ENCODE measurements around the gene UBTF. TPM values are rescaled to one million over a fixed set of nuclear protein-coding genes. Genes with fewer than 3 reads are reported as not detected.

The UBTF gene
- total and polyA plus RNA-seq, 2 experiments from 2014 or later = 51.1 to 70.6 TPM

DNA sequence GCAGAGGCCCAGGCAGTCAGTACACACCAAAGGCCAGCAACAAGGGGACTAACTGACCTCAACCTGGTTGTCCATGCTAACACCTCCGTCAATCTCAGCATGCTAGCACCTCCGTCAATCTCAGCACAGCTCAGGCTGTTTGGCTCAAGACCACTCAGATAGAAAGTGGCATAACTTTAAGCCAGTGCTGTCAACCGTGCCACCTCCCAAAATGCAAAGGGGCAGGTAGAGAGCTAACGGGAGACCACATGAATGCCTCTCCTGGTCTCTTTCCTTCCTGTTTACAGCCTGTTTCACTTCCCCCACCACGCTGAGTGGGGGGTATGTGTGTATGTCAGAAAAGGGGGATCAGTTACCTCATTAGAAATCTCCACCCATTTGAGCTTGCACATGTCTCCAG is 3.3 kb downstream of the UBTF start:
- H3K36me3 ChIP-seq = peaks cover 30% of the 10 kb centered on the region
- H3K9me3 ChIP-seq (ENCODE audit: low read depth) = no peaks in the 10 kb centered on the region
- no peaks in the 10 kb centered on the region for H3K27me3 ChIP-seq
- H3K4me1 ChIP-seq (ENCODE audit: low read depth) = peaks cover 9% of the 10 kb centered on the region
- H3K4me3 ChIP-seq = no peak overlapping the region
- DNase-seq (ENCODE audit: low read depth in 1 of 2, low spot score in 1 of 2) = no peak
- H3K27ac ChIP-seq = no peak overlapping the region
- TF ChIP-seq, protein P1, sequence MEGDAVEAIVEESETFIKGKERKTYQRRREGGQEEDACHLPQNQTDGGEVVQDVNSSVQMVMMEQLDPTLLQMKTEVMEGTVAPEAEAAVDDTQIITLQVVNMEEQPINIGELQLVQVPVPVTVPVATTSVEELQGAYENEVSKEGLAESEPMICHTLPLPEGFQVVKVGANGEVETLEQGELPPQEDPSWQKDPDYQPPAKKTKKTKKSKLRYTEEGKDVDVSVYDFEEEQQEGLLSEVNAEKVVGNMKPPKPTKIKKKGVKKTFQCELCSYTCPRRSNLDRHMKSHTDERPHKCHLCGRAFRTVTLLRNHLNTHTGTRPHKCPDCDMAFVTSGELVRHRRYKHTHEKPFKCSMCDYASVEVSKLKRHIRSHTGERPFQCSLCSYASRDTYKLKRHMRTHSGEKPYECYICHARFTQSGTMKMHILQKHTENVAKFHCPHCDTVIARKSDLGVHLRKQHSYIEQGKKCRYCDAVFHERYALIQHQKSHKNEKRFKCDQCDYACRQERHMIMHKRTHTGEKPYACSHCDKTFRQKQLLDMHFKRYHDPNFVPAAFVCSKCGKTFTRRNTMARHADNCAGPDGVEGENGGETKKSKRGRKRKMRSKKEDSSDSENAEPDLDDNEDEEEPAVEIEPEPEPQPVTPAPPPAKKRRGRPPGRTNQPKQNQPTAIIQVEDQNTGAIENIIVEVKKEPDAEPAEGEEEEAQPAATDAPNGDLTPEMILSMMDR (IDR thresholded peaks at IDR 0.05; ENCODE audit: low read depth, low read length) = no peak

DNA sequence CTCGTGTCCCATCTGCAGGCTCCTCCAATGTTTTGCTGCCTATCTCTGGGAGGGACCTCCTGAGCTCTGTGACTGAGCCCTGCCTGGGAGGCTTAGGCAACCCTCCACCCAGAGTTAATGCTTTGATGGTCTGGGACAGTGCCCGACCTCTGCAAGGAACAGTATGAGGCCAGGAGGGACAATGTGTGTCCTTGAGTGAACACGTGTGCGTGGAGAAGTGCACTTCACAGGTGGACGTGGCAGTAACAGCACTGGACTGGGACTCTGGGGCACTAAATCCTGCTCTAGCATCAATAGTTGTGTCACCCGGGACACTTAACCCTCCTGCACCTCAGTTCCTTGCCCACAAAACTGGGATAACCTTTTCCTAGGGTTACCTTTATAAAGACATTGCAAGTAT is 4.6 kb downstream of the UBTF start:
- Histone ChIP-seq H3K27me3 (no peaks in the 10 kb centered on the region), H3K27ac (no peak overlapping the region), H3K4me3 (no peak overlapping the region), H3K9me3 (ENCODE audit: low read depth) (no peaks in the 10 kb centered on the region), H3K4me1 (ENCODE audit: low read depth) (peaks cover 9% of the 10 kb centered on the region), H3K36me3 (peaks cover 30% of the 10 kb centered on the region)
- TF ChIP-seq, protein P1 (IDR thresholded peaks at IDR 0.05; ENCODE audit: low read depth, low read length) = no peak
- DNase-seq (ENCODE audit: low read depth in 1 of 2, low spot score in 1 of 2) = no peak

DNA sequence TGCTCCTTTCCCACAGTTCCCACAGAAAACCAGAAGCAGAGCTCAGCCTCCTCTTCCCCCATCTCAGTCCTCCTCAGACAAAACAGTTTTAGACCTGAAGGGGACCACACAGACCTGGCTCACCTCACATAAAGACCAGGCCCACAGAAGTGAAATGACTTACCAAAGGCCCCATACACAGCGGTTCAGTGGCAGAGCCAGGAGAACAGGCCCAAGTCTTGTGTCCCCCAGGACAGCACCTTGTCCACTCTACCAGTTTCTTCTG is 5.3 kb downstream of the UBTF start:
- no peaks in the 10 kb centered on the region for H3K9me3 ChIP-seq (ENCODE audit: low read depth)
- H3K27me3 ChIP-seq = no peaks in the 10 kb centered on the region
- H3K27ac ChIP-seq = no peak overlapping the region
- H3K4me1 ChIP-seq (ENCODE audit: low read depth) = peaks cover 9% of the 10 kb centered on the region
- H3K4me3 ChIP-seq = no peak overlapping the region
- H3K36me3 ChIP-seq = peaks cover 33% of the 10 kb centered on the region
- TF ChIP-seq, protein P1 (IDR thresholded peaks at IDR 0.05; ENCODE audit: low read depth, low read length) = no peak
- DNase-seq (ENCODE audit: low read depth in 1 of 2, low spot score in 1 of 2) = no peak

DNA sequence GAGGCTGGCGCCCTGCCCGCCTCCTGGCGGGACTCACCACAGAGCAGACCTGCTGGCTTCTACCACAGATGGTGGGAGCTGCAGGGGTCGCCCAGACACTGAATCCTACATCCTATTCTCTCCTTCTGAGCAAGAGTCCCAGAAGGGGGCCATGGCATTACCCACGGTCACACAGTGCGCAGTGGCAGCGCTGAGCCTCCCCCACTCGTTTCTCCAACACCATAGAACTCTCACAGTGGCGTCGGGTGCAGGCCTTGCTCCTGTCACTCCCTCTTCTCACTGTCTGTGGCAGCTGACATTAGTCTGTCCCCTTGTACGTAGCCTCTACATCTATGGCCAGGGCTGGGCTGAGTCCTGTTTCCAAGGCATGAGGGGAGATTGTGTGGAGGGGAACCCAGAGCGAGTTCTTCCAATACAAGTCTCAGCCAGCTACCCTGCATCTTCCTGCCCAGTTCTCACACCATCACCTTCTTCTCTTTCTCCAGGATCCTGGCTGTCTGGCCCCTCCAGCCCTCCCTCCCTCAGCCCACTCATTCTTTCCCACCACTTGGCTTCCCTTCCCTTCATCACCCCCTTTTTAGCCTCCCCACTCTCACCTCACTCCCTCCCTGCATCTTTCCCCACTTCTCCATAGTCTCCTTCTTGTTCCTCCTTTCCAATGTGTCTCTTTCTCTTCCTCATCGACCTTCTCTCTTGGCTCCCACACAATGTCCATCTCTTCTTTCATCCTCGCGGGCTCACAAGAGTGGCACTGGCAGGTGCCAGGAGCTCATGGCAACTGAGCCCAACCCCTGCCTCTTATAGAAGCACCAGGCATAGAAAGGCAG is 5.9 kb downstream of the UBTF start:
- H3K4me1 ChIP-seq (ENCODE audit: low read depth) = peaks cover 9% of the 10 kb centered on the region
- H3K36me3 ChIP-seq = peaks cover 38% of the 10 kb centered on the region

DNA sequence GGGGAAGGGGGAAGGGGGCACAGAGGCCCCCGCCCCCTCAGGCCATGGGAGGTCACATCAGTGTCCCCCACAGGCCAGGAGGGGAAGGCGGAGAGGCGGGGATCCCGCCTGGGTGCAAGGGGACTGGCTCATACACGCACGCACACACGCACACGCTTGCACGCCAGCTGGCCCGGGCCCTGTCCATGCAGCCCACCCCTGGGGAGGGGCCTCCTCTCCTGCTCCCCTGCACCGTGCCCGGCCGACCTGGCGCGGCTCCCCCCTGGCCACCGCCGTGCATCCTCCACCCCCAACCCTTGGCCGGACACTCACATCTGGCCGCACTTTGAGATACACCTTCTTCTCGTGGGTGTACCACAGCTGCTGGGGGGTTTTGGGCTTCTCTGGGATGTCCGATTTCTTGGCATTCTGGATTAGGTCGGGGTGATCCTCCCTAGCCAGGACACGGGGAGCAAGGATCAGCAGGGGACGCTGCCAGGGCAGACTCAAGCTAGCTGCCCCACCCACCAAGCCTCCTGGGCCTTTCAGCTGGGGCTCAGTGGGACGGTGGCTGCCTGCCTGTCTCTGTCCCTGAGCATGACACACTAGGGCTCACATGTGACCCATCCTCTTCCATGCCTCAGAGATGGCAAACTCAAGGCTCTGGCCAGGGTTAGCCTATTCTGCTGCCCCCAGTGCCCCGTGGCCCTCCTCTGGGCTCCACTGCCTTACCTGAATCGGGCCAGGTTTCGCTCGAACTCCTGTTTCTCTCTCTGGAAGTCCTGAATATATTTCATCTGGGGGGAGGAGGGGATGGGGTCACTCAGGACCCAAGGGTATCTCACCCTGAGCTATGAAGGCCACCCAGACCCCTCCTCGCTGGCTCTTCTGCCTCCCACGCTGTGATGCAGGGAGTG is 6.7 kb downstream of the UBTF start:
- Histone ChIP-seq H3K4me1 (ENCODE audit: low read depth) (peaks cover 6% of the 10 kb centered on the region), H3K27me3 (no peaks in the 10 kb centered on the region), H3K9me3 (ENCODE audit: low read depth) (no peaks in the 10 kb centered on the region), H3K4me3 (no peak overlapping the region), H3K36me3 (peaks cover 43% of the 10 kb centered on the region), H3K27ac (no peak overlapping the region)
- TF ChIP-seq, protein P1 (IDR thresholded peaks at IDR 0.05; ENCODE audit: low read depth, low read length) = no peak
- no peak for DNase-seq (ENCODE audit: low read depth in 1 of 2, low spot score in 1 of 2)

More for the DNA sequence above, 5.9 kb downstream of the UBTF start:
- Histone ChIP-seq H3K4me3 (no peak overlapping the region), H3K27ac (no peak overlapping the region), H3K27me3 (no peaks in the 10 kb centered on the region), H3K9me3 (ENCODE audit: low read depth) (no peaks in the 10 kb centered on the region)
- TF ChIP-seq, protein P1 (IDR thresholded peaks at IDR 0.05; ENCODE audit: low read depth, low read length) = no peak
- no peak for DNase-seq (ENCODE audit: low read depth in 1 of 2, low spot score in 1 of 2)
